Neural crest cell (in vitro differentiated cells): ENCODE results near the gene SIRPA. TPM values are rescaled to one million over a fixed set of nuclear protein-coding genes. Genes with fewer than 3 reads are reported as not detected.

ENCODE experiments used
- DNase-seq: peaks from one replicate; pipeline ENCODE4 v3.0.0; 2021; ENCODE audit warnings: low read depth, mixed read lengths, low spot score
- H3K27ac Mint-ChIP-seq: one replicate; pipeline ENCODE4 v1.8.0; 2021; ENCODE audit warnings: mild to moderate bottlenecking, mixed read lengths; ENCODE audit not compliant: unreplicated experiment
- H3K27me3 Mint-ChIP-seq: 2 replicates; pipeline ENCODE4 v1.8.0; 2021; ENCODE audit warnings: low read depth, mild to moderate bottlenecking, mixed read lengths
- H3K36me3 Mint-ChIP-seq: 2 replicates; pipeline ENCODE4 v1.8.0; 2021; ENCODE audit warnings: low read depth, mild to moderate bottlenecking, mixed read lengths
- H3K4me1 Mint-ChIP-seq: 2 replicates; pipeline ENCODE4 v1.8.0; 2021; ENCODE audit warnings: mixed read lengths
- H3K4me3 Mint-ChIP-seq: one replicate; pipeline ENCODE4 v1.8.0; 2021; ENCODE audit warnings: mild to moderate bottlenecking, mixed read lengths
- H3K9me3 Mint-ChIP-seq: 2 replicates; pipeline ENCODE4 v1.8.0; 2021; ENCODE audit warnings: mixed read lengths
- CTCF ChIP-seq: fragments of 200-600 bp; sonication (generic); conservative IDR thresholded peaks from 2 replicates; pipeline ENCODE4 v1.5.0; 2021; ENCODE audit warnings: antibody characterized with exemption, mild to moderate bottlenecking
- total RNA-seq: library from RNA; stranded (reverse); gene quantifications from 2 replicates; pipeline ENCODE4 v1.2.1, GENCODE V29; 2021

Gene SIRPA
- total RNA-seq, 1 donor from 2014 or later: 10.2 TPM

- H3K9me3 Mint-ChIP-seq: no peaks in the 10 kb centered on the region
- no peak for DNase-seq
- no peaks in the 10 kb centered on the region for H3K4me1 Mint-ChIP-seq
- no peaks in the 10 kb centered on the region for H3K36me3 Mint-ChIP-seq
- H3K27ac Mint-ChIP-seq: no peak overlapping the region
- H3K4me3 Mint-ChIP-seq: no peak overlapping the region
- peaks cover 4% of the 10 kb centered on the region for H3K27me3 Mint-ChIP-seq
- TF ChIP-seq CTCF: no peak
Observed at GRCh38 chr20:1928782-1929181, 33.6 kb downstream of the SIRPA start.

- no peak overlapping the region for H3K4me3 Mint-ChIP-seq
- no peak for DNase-seq
- no peak for TF ChIP-seq CTCF
- no peaks in the 10 kb centered on the region for H3K4me1 Mint-ChIP-seq
- no peaks in the 10 kb centered on the region for H3K9me3 Mint-ChIP-seq
- peaks cover 4% of the 10 kb centered on the region for H3K27me3 Mint-ChIP-seq
- no peaks in the 10 kb centered on the region for H3K36me3 Mint-ChIP-seq
- no peak overlapping the region for H3K27ac Mint-ChIP-seq
Observed at GRCh38 chr20:1929460-1929859, 34.3 kb downstream of the SIRPA start.

GRCh38 chr20:1930165-1930564 is 35.0 kb downstream of the SIRPA start:
- H3K36me3 Mint-ChIP-seq: no peaks in the 10 kb centered on the region
- H3K9me3 Mint-ChIP-seq: no peaks in the 10 kb centered on the region
- H3K27ac Mint-ChIP-seq: no peak overlapping the region
- no peak overlapping the region for H3K4me3 Mint-ChIP-seq
- peaks cover 4% of the 10 kb centered on the region for H3K27me3 Mint-ChIP-seq
- H3K4me1 Mint-ChIP-seq: no peaks in the 10 kb centered on the region
- no peak for TF ChIP-seq CTCF
- DNase-seq: no peak

GRCh38 chr20:1931830-1932229 is 36.6 kb downstream of the SIRPA start:
- H3K27ac Mint-ChIP-seq: no peak overlapping the region
- H3K9me3 Mint-ChIP-seq: no peaks in the 10 kb centered on the region
- H3K27me3 Mint-ChIP-seq: peaks cover 4% of the 10 kb centered on the region
- no peak for TF ChIP-seq CTCF
- no peak for DNase-seq
- no peaks in the 10 kb centered on the region for H3K4me1 Mint-ChIP-seq
- no peaks in the 10 kb centered on the region for H3K36me3 Mint-ChIP-seq
- H3K4me3 Mint-ChIP-seq: no peak overlapping the region

- Mint-ChIP-seq H3K4me3 (no peak overlapping the region), H3K4me1 (no peaks in the 10 kb centered on the region), H3K27me3 (peaks cover 4% of the 10 kb centered on the region), H3K36me3 (no peaks in the 10 kb centered on the region), H3K27ac (no peak overlapping the region), H3K9me3 (no peaks in the 10 kb centered on the region)
- TF ChIP-seq CTCF: no peak
- no peak for DNase-seq
Observed at GRCh38 chr20:1932971-1933370, 37.8 kb downstream of the SIRPA start.

- Mint-ChIP-seq H3K27ac (no peak overlapping the region), H3K4me1 (no peaks in the 10 kb centered on the region), H3K4me3 (no peak overlapping the region), H3K36me3 (no peaks in the 10 kb centered on the region), H3K27me3 (peaks cover 4% of the 10 kb centered on the region), H3K9me3 (no peaks in the 10 kb centered on the region)
- DNase-seq: no peak
- TF ChIP-seq CTCF: no peak
Observed at GRCh38 chr20:1933465-1933870, 38.3 kb downstream of the SIRPA start.
